Measurements from ENCODE around the gene CLIC5. TPM values are rescaled to one million over a fixed set of nuclear protein-coding genes. Genes with fewer than 3 reads are reported as not detected.
A peak's percentile ranks its signal among the peaks of the same experiment; 100 is the strongest.

CLIC5 gene
- total and polyA plus RNA-seq, 3 donors from 2014 or later = 2.7 to 17.1 (median 4.8) TPM

- TF ChIP-seq POLR2A (IDR thresholded peaks at IDR 0.05) = no peak
- no peak for TF ChIP-seq CTCF (IDR thresholded peaks at IDR 0.05)
- no peaks in the 10 kb centered on the region for H3K27me3 ChIP-seq
- intact Hi-C loops (cut with DNase I; ENCODE audit: low total_unique reads) = no loop called here
- no peaks in the 10 kb centered on the region for H3K9me3 ChIP-seq
- no peaks in the 10 kb centered on the region for H3K4me1 ChIP-seq
- H3K27ac ChIP-seq = no peak overlapping the region
- H3K4me3 ChIP-seq = no peak overlapping the region
- WGBS, 2 donors = 80 to 84% methylated on average over 6 of the region's 6 CpGs
- H3K36me3 ChIP-seq (ENCODE audit: low read depth, missing control alignments) = no peaks in the 10 kb centered on the region
- DNase-seq = no peak
These were observed 135.0 kb downstream of the CLIC5 start for GRCh38 chr6:45880676-45881075.

- no peak for TF ChIP-seq CTCF (IDR thresholded peaks at IDR 0.05)
- intact Hi-C loops (cut with DNase I; ENCODE audit: low total_unique reads) = no loop called here
- no peak for DNase-seq
- Histone ChIP-seq H3K4me3 (no peak overlapping the region), H3K36me3 (ENCODE audit: low read depth, missing control alignments) (no peaks in the 10 kb centered on the region), H3K4me1 (no peaks in the 10 kb centered on the region), H3K9me3 (no peaks in the 10 kb centered on the region), H3K27ac (no peak overlapping the region), H3K27me3 (no peaks in the 10 kb centered on the region)
- WGBS, 2 donors = 71 to 80% methylated on average over 5 of the region's 5 CpGs
These were observed 135.5 kb downstream of the CLIC5 start for GRCh38 chr6:45880159-45880558.

GRCh38 chr6:45877970-45878590 is 137.6 kb downstream of the CLIC5 start:
- Histone ChIP-seq H3K9me3 (no peaks in the 10 kb centered on the region), H3K4me1 (no peaks in the 10 kb centered on the region), H3K4me3 (no peak overlapping the region), H3K27me3 (no peaks in the 10 kb centered on the region), H3K36me3 (ENCODE audit: low read depth, missing control alignments) (no peaks in the 10 kb centered on the region), H3K27ac (no peak overlapping the region)
- no peak for DNase-seq
- intact Hi-C loops (cut with DNase I; ENCODE audit: low total_unique reads) = no loop called here
- 82 to 92% methylated on average over 5 of the region's 5 CpGs for WGBS, 2 donors
- TF ChIP-seq POLR2A (IDR thresholded peaks at IDR 0.05) = no peak

GRCh38 chr6:45872827-45873365 is 142.8 kb downstream of the CLIC5 start:
- TF ChIP-seq POLR2A (IDR thresholded peaks at IDR 0.05) (no peak), CTCF (IDR thresholded peaks at IDR 0.05) (no peak)
- peaks cover 12% of the 10 kb centered on the region for H3K4me1 ChIP-seq
- no peaks in the 10 kb centered on the region for H3K9me3 ChIP-seq
- no peak overlapping the region for H3K27ac ChIP-seq
- DNase-seq = peak; percentile 18
- H3K4me3 ChIP-seq = no peak overlapping the region
- intact Hi-C loops (cut with DNase I; ENCODE audit: low total_unique reads) = no loop called here
- H3K36me3 ChIP-seq (ENCODE audit: low read depth, missing control alignments) = no peaks in the 10 kb centered on the region
- no peaks in the 10 kb centered on the region for H3K27me3 ChIP-seq
- 69 to 71% methylated on average over 6 to 7 of the region's 7 CpGs for WGBS, 2 donors

GRCh38 chr6:45870531-45870930 is 145.1 kb downstream of the CLIC5 start:
- no peaks in the 10 kb centered on the region for H3K9me3 ChIP-seq
- H3K4me1 ChIP-seq = peaks cover 12% of the 10 kb centered on the region
- 31 to 35% methylated on average over 4 of the region's 4 CpGs for WGBS, 2 donors
- H3K36me3 ChIP-seq (ENCODE audit: low read depth, missing control alignments) = no peaks in the 10 kb centered on the region
- peak overlapping the region; percentile 4 to 62 for H3K27ac ChIP-seq
- TF ChIP-seq POLR2A (IDR thresholded peaks at IDR 0.05) = no peak
- no peak for TF ChIP-seq CTCF (IDR thresholded peaks at IDR 0.05)
- H3K27me3 ChIP-seq = no peaks in the 10 kb centered on the region
- no peak for DNase-seq
- no peak overlapping the region for H3K4me3 ChIP-seq
- intact Hi-C loops (cut with DNase I; ENCODE audit: low total_unique reads) = no loop called here

All from testis (tissue), 3 donors.